HepG2 (cell line): ENCODE measurements around the gene FLAD1. TPM values are rescaled to one million over a fixed set of nuclear protein-coding genes. Genes with fewer than 3 reads are reported as not detected.

Experiments
- CC2D1A ChIP-seq: sonication (generic); formaldehyde crosslinking; IDR thresholded peaks from 2 replicates; pipeline ENCODE4 v1.8.1; 2023; ENCODE audit warnings: mild to moderate bottlenecking, missing genetic modification reagents
- CHD4 ChIP-seq: fragments of 200-600 bp; sonication (generic); IDR thresholded peaks from 2 replicates; pipeline ENCODE4 v1.7.0; 2017; ENCODE audit warnings: mild to moderate bottlenecking, low read length, borderline replicate concordance
- DBP ChIP-seq: sonication (generic); formaldehyde crosslinking; IDR thresholded peaks from 2 replicates; pipeline ENCODE4 v1.4.0; 2020; ENCODE audit warnings: missing genetic modification reagents; ENCODE audit errors: not compliant biosample characterization
- FOXK1 ChIP-seq: sonication (generic); formaldehyde crosslinking; IDR thresholded peaks from 2 replicates; pipeline ENCODE4 v1.4.0; 2020; ENCODE audit warnings: low read depth, missing genetic modification reagents, borderline replicate concordance
- FOXM1 ChIP-seq: sonication (generic); formaldehyde crosslinking; IDR thresholded peaks from 2 replicates; pipeline ENCODE4 v1.5.0; 2020; ENCODE audit warnings: missing genetic modification reagents
- GPBP1L1 ChIP-seq: sonication (generic); formaldehyde crosslinking; IDR thresholded peaks from 2 replicates; pipeline ENCODE4 v1.5.0; 2020; ENCODE audit warnings: mild to moderate bottlenecking, missing genetic modification reagents
- HCFC1 ChIP-seq: fragments of 150-350 bp; IDR thresholded peaks from 2 replicates; pipeline ENCODE4 v1.6.1; 2014; ENCODE audit warnings: low read depth, low read length
- HDAC2 ChIP-seq: sonication (generic); formaldehyde crosslinking; IDR thresholded peaks from 2 replicates; pipeline ENCODE4 v1.4.0; 2020; ENCODE audit warnings: missing genetic modification reagents
- MAFK ChIP-seq, 2 experiments: IDR thresholded peaks in 1 of 2; conservative IDR thresholded peaks in 1 of 2; 2 replicates each; pipeline ENCODE4 v1.6.1; 2011; ENCODE audit warnings: improper control_type of control experiment in 2 of 2, low read length in 2 of 2
- MED13 ChIP-seq: sonication (generic); formaldehyde crosslinking; IDR thresholded peaks from 2 replicates; pipeline ENCODE4 v1.5.0; 2020; ENCODE audit warnings: missing genetic modification reagents
- MXD3 ChIP-seq: IDR thresholded peaks from 2 replicates; pipeline ENCODE4 v1.6.1; 2016; ENCODE audit warnings: mild to moderate bottlenecking, missing biosample characterization, missing genetic modification reagents
- MYPOP ChIP-seq: sonication (generic); formaldehyde crosslinking; IDR thresholded peaks from 2 replicates; pipeline ENCODE4 v1.8.1; 2023; ENCODE audit warnings: mild to moderate bottlenecking, moderate library complexity, missing genetic modification reagents
- NFE2L2 ChIP-seq: fragments of 150-350 bp; IDR thresholded peaks from 2 replicates; pipeline ENCODE4 v1.6.1; 2014; ENCODE audit warnings: low read length
- SALL2 ChIP-seq: sonication (generic); formaldehyde crosslinking; IDR thresholded peaks from 2 replicates; pipeline ENCODE4 v1.8.1; 2023; ENCODE audit warnings: mild to moderate bottlenecking, missing genetic modification reagents, inconsistent platforms
- SNAPC4 ChIP-seq: sonication (generic); formaldehyde crosslinking; IDR thresholded peaks from 2 replicates; pipeline ENCODE4 v1.4.0; 2020; ENCODE audit warnings: mild to moderate bottlenecking, missing genetic modification reagents
- ZGPAT ChIP-seq: IDR thresholded peaks from 2 replicates; pipeline ENCODE4 v1.6.1; 2016; ENCODE audit warnings: mild to moderate bottlenecking
- ZNF24 ChIP-seq: fragments of 450-650 bp; IDR thresholded peaks from 2 replicates; pipeline ENCODE4 v1.6.1; 2017; ENCODE audit warnings: antibody characterized with exemption, mild to moderate bottlenecking
- ZNF746 ChIP-seq: sonication (generic); formaldehyde crosslinking; IDR thresholded peaks from 2 replicates; pipeline ENCODE4 v1.8.0; 2022; ENCODE audit warnings: mild to moderate bottlenecking, missing genetic modification reagents
- ZNF775 ChIP-seq: sonication (generic); formaldehyde crosslinking; IDR thresholded peaks from 2 replicates; pipeline ENCODE4 v1.4.0; 2020; ENCODE audit warnings: missing genetic modification reagents, mild to moderate bottlenecking, moderate library complexity, borderline replicate concordance
- polyA plus RNA-seq, 8 experiments: library from polyadenylated mRNA; depleted of rRNA in 3 of 8; stranded (reverse) in 7 of 8; unstranded in 1 of 8; fragments of >200 nt; fragmentation: Illumina TruSeq in 4 of 8; extraction: Trizol in 4 of 8; gene quantifications; 2 replicates each; pipeline versions ENCODE4 v1.2.1 to v1.2.3, GENCODE V29; 2011 to 2016; ENCODE audit warnings: low read depth in 4 of 8, missing spikeins in 1 of 8, mixed read lengths in 1 of 8; ENCODE audit not compliant: insufficient read depth in 1 of 8
- total RNA-seq, 5 experiments: library from RNA; depleted of rRNA; stranded (reverse); fragments of >200 nt; fragmentation: Illumina TruSeq; extraction: Trizol; gene quantifications; 2 replicates each; pipeline ENCODE4 v1.2.3, GENCODE V29; 2016; ENCODE audit warnings: low read depth in 1 of 5

FLAD1 gene
- total and polyA plus RNA-seq, 2 of the 13 experiments (the other 11 are each of a cell fraction or from before 2014, with no cell fraction given): 25.9 to 32.8 TPM

GRCh38 chr1:154974102-154974807 lies 8.9 kb upstream of the FLAD1 start, which contains the start of gene CKS1B (continued):
- TF ChIP-seq SNAPC4 (CRISPR knock-in tag): no peak
- TF ChIP-seq CC2D1A (CRISPR knock-in tag): peak; percentile 77; the same call in 1 of the 2 replicates
- no peak for TF ChIP-seq HCFC1
- TF ChIP-seq FOXK1 (CRISPR knock-in tag): peak; percentile 82; the same call in 1 of the 2 replicates
- TF ChIP-seq GPBP1L1: no peak
- TF ChIP-seq MED13 (CRISPR knock-in tag): peak; percentile 10; the same call in 1 of the 2 replicates
- TF ChIP-seq FOXM1: no peak
- TF ChIP-seq ZNF24: no peak
- TF ChIP-seq ZNF775: peak; percentile 78; the same call in 1 of the 2 replicates
- TF ChIP-seq CHD4: no peak; the same call in 1 of the 2 replicates
- TF ChIP-seq ZGPAT: peak; percentile 80
- TF ChIP-seq MAFK (conservative IDR thresholded peaks at IDR 0.05 in 1 of 2, IDR thresholded peaks at IDR 0.05 in 1 of 2; ENCODE audit: low read length in 2 of 2): no peak
- TF ChIP-seq NFE2L2: no peak
- 0 out of 2 replicates have a peak, but pooled peaks have one; percentile 44 for TF ChIP-seq ZNF746 (CRISPR knock-in tag)
- TF ChIP-seq MXD3 (CRISPR knock-in tag): peak; percentile 72; the same call in 1 of the 2 replicates
- peak; percentile 67; the same call in 1 of the 2 replicates for TF ChIP-seq HDAC2 (CRISPR knock-in tag)
- TF ChIP-seq SALL2 (CRISPR knock-in tag): no peak
- no peak for TF ChIP-seq DBP (CRISPR knock-in tag)
- peak; percentile 87; the same call in 1 of the 2 replicates for TF ChIP-seq MYPOP (CRISPR knock-in tag)
